Inflammatory macrophage treated with lipopolysaccharide for 4 hours (primary cell): ENCODE measurements around the gene MED10.

Source experiments
- DNase-seq: peaks from one replicate; pipeline ENCODE4 v3.0.0-alpha.2; 2020

The MED10 gene

GRCh38 chr5:6348476-6349000 lies 29.8 kb downstream of the MED10 start:
- no peak for DNase-seq

- no peak for DNase-seq
Measured at GRCh38 chr5:6347673-6348072, 30.7 kb downstream of the MED10 start.

- no peak for DNase-seq
Measured at GRCh38 chr5:6347165-6347564, 31.2 kb downstream of the MED10 start.

GRCh38 chr5:6344593-6344989 lies 33.8 kb downstream of the MED10 start:
- DNase-seq: no peak

GRCh38 chr5:6343951-6344592 lies 34.3 kb downstream of the MED10 start:
- DNase-seq: no peak

GRCh38 chr5:6342689-6343315 lies 35.5 kb downstream of the MED10 start:
- DNase-seq: no peak

GRCh38 chr5:6340100-6340499 lies 38.2 kb downstream of the MED10 start:
- DNase-seq: no peak

- DNase-seq: no peak
Measured at GRCh38 chr5:6338871-6339270, 39.5 kb downstream of the MED10 start.

- no peak for DNase-seq
Measured at GRCh38 chr5:6338135-6338534, 40.2 kb downstream of the MED10 start.

GRCh38 chr5:6333182-6333905 lies 45.0 kb downstream of the MED10 start:
- DNase-seq: no peak

GRCh38 chr5:6328173-6328572 lies 50.2 kb downstream of the MED10 start:
- no peak for DNase-seq

GRCh38 chr5:6326776-6327175 lies 51.6 kb downstream of the MED10 start:
- no peak for DNase-seq

- DNase-seq: no peak
Measured at GRCh38 chr5:6322163-6322713, 56.1 kb downstream of the MED10 start.
